A549 (cell line): Measurements from ENCODE around the gene TRMT61B. TPM values are rescaled to one million over a fixed set of nuclear protein-coding genes. Genes with fewer than 3 reads are reported as not detected.

Source experiments
- ATAC-seq, 2 experiments: fragments of 200-7000 bp in 1 of 2; fragments of >200 bp in 1 of 2; cut with Nextera tagmentation in 1 of 2; cut with Tn5 transposase in 1 of 2; 3 replicates each; pipeline versions ENCODE4 v1.8.0 to v1.9.1; 2018 to 2020; ENCODE audit warnings: mild to moderate bottlenecking in 1 of 2, moderate library complexity in 1 of 2
- CTCF ChIA-PET: fragments of 300-600 bp; sonication (Branson Sonifier 250); formaldehyde crosslinking; extraction: SDS; loops from one replicate; lab custom pipeline; 2021; ENCODE audit warnings: antibody characterized with exemption, inconsistent platforms; lab: Yijun Ruan, JAX
- POLR2A ChIA-PET: fragments of 350-600 bp; formaldehyde crosslinking; extraction: SDS; loops from one replicate; lab custom pipeline; 2021; ENCODE audit warnings: antibody characterized with exemption, inconsistent platforms; lab: Yijun Ruan, JAX
- DNase-seq, 2 experiments: peaks; one replicate each; pipeline versions ENCODE4 v3.0.0 to v3.0.0-alpha.2; 2011 to 2016; ENCODE audit warnings: low read depth in 1 of 2, low spot score in 1 of 2
- FAIRE-seq: peaks from 2 replicates; lab custom pipeline; 2011; peaks lifted over from hg19 to GRCh38; lab: Jason Lieb, UNC
- H3K27ac ChIP-seq, 2 experiments: fragments of >200 bp; sonication (Bioruptor Twin); formaldehyde crosslinking; 3 replicates each; pipeline ENCODE4 v1.5.1; 2016 to 2017
- H3K4me1 ChIP-seq: fragments of >200 bp; sonication (Bioruptor Twin); formaldehyde crosslinking; 3 replicates; pipeline ENCODE4 v1.6.1; 2016
- H3K4me2 ChIP-seq: fragments of >200 bp; sonication (Bioruptor Twin); formaldehyde crosslinking; 3 replicates; pipeline ENCODE4 v1.6.1; 2016
- H3K4me3 ChIP-seq: fragments of >200 bp; sonication (Bioruptor Twin); formaldehyde crosslinking; 3 replicates; pipeline ENCODE4 v1.5.1; 2016
- H3K9me3 ChIP-seq: fragments of >200 bp; sonication (Bioruptor Twin); formaldehyde crosslinking; 3 replicates; pipeline ENCODE4 v1.6.1; 2016
- CBX2 ChIP-seq: fragments of 200-600 bp; sonication (generic); IDR thresholded peaks from 2 replicates; pipeline ENCODE4 v1.6.1; 2016; ENCODE audit warnings: low read depth, mild to moderate bottlenecking, borderline replicate concordance
- CHD2 ChIP-seq: fragments of 150-350 bp; IDR thresholded peaks from 2 replicates; pipeline ENCODE4 v1.6.1; 2014; ENCODE audit warnings: low read length; ENCODE audit not compliant: partially characterized antibody
- E2F6 ChIP-seq: IDR thresholded peaks from 2 replicates; pipeline ENCODE4 v1.6.1; 2012; ENCODE audit warnings: low read depth, borderline replicate concordance
- EHMT2 ChIP-seq: fragments of 200-600 bp; sonication (generic); IDR thresholded peaks from 2 replicates; pipeline ENCODE4 v1.6.1; 2016; ENCODE audit warnings: antibody characterized with exemption, low read depth, mild to moderate bottlenecking, moderate library complexity
- EP300 ChIP-seq, 2 experiments: fragments of >200 bp; sonication (Bioruptor Twin); formaldehyde crosslinking; IDR thresholded peaks; 2 replicates in 1 of 2; 3 replicates in 1 of 2; pipeline ENCODE4 v1.6.1; 2016 to 2017
- ESRRA ChIP-seq: fragments of 150-350 bp; IDR thresholded peaks from 2 replicates; pipeline ENCODE4 v1.6.1; 2014; ENCODE audit warnings: mild to moderate bottlenecking, low read length, borderline replicate concordance
- FOXS1 ChIP-seq: fragments of 250-450 bp; sonication (Bioruptor Pico); IDR thresholded peaks from 2 replicates; pipeline ENCODE4 v1.5.0; 2020; ENCODE audit warnings: mild to moderate bottlenecking, moderate library complexity
- HDAC2 ChIP-seq: fragments of 200-600 bp; sonication (generic); IDR thresholded peaks from 2 replicates; pipeline ENCODE4 v1.6.1; 2016
- HEYL ChIP-seq: fragments of 250-450 bp; sonication (Bioruptor Pico); IDR thresholded peaks from 2 replicates; pipeline ENCODE4 v1.8.0; 2021; ENCODE audit warnings: mild to moderate bottlenecking, moderate library complexity
- HMGXB4 ChIP-seq: fragments of 250-450 bp; sonication (Bioruptor Pico); IDR thresholded peaks from 2 replicates; pipeline ENCODE4 v1.5.0; 2021; ENCODE audit warnings: mild to moderate bottlenecking, moderate library complexity, borderline replicate concordance
- HOXA7 ChIP-seq: fragments of 250-450 bp; sonication (Bioruptor Pico); IDR thresholded peaks from 2 replicates; pipeline ENCODE4 v1.5.0; 2020; ENCODE audit warnings: mild to moderate bottlenecking, moderate library complexity
- KDM1A ChIP-seq: fragments of 200-600 bp; sonication (generic); IDR thresholded peaks from 2 replicates; pipeline ENCODE4 v1.6.1; 2016; ENCODE audit warnings: low read depth, mild to moderate bottlenecking
- KDM5A ChIP-seq: fragments of 200-600 bp; sonication (generic); IDR thresholded peaks from 2 replicates; pipeline ENCODE4 v1.6.1; 2016; ENCODE audit warnings: antibody characterized with exemption, mild to moderate bottlenecking
- MAFK ChIP-seq: fragments of 450-650 bp; IDR thresholded peaks from 2 replicates; pipeline ENCODE4 v1.6.1; 2014; ENCODE audit not compliant: partially characterized antibody
- NR3C1 ChIP-seq: fragments of >200 bp; sonication (Bioruptor Twin); formaldehyde crosslinking; IDR thresholded peaks from 3 replicates; pipeline ENCODE4 v1.6.1; 2017
- POLR2A ChIP-seq: IDR thresholded peaks from 2 replicates; pipeline ENCODE4 v1.6.1; 2012; ENCODE audit warnings: mild to moderate bottlenecking, low read length
- POLR2AphosphoS2 ChIP-seq: conservative IDR thresholded peaks from 2 replicates; pipeline ENCODE4 v1.6.1; 2012; ENCODE audit warnings: low read length, improper control_type of control experiment, inconsistent platforms
- REST ChIP-seq: fragments of 200-600 bp; sonication (generic); IDR thresholded peaks from 2 replicates; pipeline ENCODE4 v1.6.1; 2016; ENCODE audit warnings: antibody characterized with exemption, mild to moderate bottlenecking, moderate library complexity
- RNF2 ChIP-seq: fragments of 200-600 bp; sonication (generic); IDR thresholded peaks from 2 replicates; pipeline ENCODE4 v1.6.1; 2016; ENCODE audit warnings: low read depth, mild to moderate bottlenecking, antibody characterized with exemption, moderate library complexity, borderline replicate concordance
- SMC3 ChIP-seq: fragments of >200 bp; sonication (Bioruptor Twin); formaldehyde crosslinking; IDR thresholded peaks from 3 replicates; pipeline ENCODE4 v1.6.1; 2018; ENCODE audit warnings: inconsistent platforms
- TFCP2L1 ChIP-seq: fragments of 250-450 bp; sonication (Bioruptor Pico); IDR thresholded peaks from 2 replicates; pipeline ENCODE4 v1.5.0; 2021; ENCODE audit warnings: mild to moderate bottlenecking
- TP53 ChIP-seq: fragments of 250-450 bp; sonication (Bioruptor Pico); IDR thresholded peaks from 2 replicates; pipeline ENCODE4 v1.5.0; 2021; ENCODE audit warnings: mild to moderate bottlenecking, moderate library complexity
- ZC3H11A ChIP-seq: fragments of 450-650 bp; IDR thresholded peaks from 2 replicates; pipeline ENCODE4 v1.6.1; 2014; ENCODE audit warnings: antibody characterized with exemption, mild to moderate bottlenecking
- WGBS: methylation state at CpG from one replicate; pipeline ENCODE4 v1.1.6; 2017; ENCODE audit errors: missing lambda C conversion rate; 5-methylcytosine and 5-hydroxymethylcytosine counted together
- polyA plus RNA-seq, 4 experiments: library from polyadenylated mRNA; depleted of rRNA in 3 of 4; stranded (reverse); fragments of >200 nt; fragmentation: RNase III in 1 of 4; extraction: RNeasy Plus Mini Kit Qiagen cat#74134 plus additional on column Dnase treatment in 1 of 4; gene quantifications; 2 replicates in 3 of 4; 3 replicates in 1 of 4; pipeline ENCODE4 v1.2.3, GENCODE V29; 2011 to 2017
- TF ChIP-seq, protein P1 (sequence below): fragments of >200 bp; sonication (Bioruptor Twin); formaldehyde crosslinking; IDR thresholded peaks from 2 replicates; pipeline ENCODE4 v1.6.1; 2016
- TF ChIP-seq, protein P2 (sequence below): fragments of >200 bp; sonication (Bioruptor Twin); formaldehyde crosslinking; IDR thresholded peaks from 3 replicates; pipeline ENCODE4 v1.6.1; 2016
- TF ChIP-seq, protein P3 (sequence below): fragments of 150-350 bp; IDR thresholded peaks from 2 replicates; pipeline ENCODE4 v1.6.1; 2014; ENCODE audit warnings: low read depth, mild to moderate bottlenecking, low read length

Gene TRMT61B
- polyA plus RNA-seq, 2 of the 4 experiments (the other 2 are of a cell fraction), result 21.6 to 38.6 TPM

DNA sequence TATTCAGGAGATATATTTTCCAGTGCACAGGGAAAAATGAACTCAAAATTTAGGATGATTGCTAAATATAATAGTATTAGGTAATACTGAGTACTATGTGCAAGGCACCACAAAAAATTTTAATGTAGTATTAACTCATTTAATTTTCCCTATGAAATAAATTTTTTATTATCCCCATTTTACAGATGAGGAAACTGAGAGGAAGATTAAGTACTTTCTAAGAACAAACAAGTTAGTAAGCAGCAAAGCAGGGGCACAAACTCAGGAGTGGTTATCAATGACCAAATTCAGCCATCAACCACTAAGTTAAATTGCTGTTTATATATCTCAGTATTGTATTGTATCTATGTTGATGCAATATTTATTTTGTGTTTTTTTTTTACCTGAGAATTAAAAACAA, 45.2 kb downstream of the TRMT61B start:
- Histone ChIP-seq H3K4me2 (no peak overlapping the region), H3K9me3 (no peaks in the 10 kb centered on the region), H3K4me3 (no peak overlapping the region), H3K4me1 (no peaks in the 10 kb centered on the region), H3K27ac (no peak overlapping the region)
- no peak for FAIRE-seq
- no peak for TF ChIP-seq SMC3
- TF ChIP-seq RNF2, result no peak
- no peak for TF ChIP-seq HMGXB4 (CRISPR knock-in tag)
- no peak for TF ChIP-seq E2F6
- TF ChIP-seq ESRRA, result no peak
- TF ChIP-seq KDM1A, result no peak
- no peak for TF ChIP-seq HOXA7 (CRISPR knock-in tag)
- no peak for TF ChIP-seq HEYL (CRISPR knock-in tag)
- TF ChIP-seq, protein P1, sequence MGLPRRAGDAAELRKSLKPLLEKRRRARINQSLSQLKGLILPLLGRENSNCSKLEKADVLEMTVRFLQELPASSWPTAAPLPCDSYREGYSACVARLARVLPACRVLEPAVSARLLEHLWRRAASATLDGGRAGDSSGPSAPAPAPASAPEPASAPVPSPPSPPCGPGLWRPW, result no peak
- TF ChIP-seq EHMT2, result no peak
- no peak for TF ChIP-seq NR3C1
- TF ChIP-seq HDAC2, result no peak
- TF ChIP-seq CBX2, result no peak
- no peak for TF ChIP-seq TFCP2L1 (CRISPR knock-in tag)
- DNase-seq, result no peak
- no peak for ATAC-seq
- ChIA-PET CTCF (interaction anchor here (0.6 to 1.6 kb wide), 4 partner anchors 11 to 259 kb away, joined by 3 to 7 read pairs (median 4); no protein-coding TSS in a partner anchor), POLR2A (no interaction called here)

- Histone ChIP-seq H3K4me1 (no peaks in the 10 kb centered on the region), H3K9me3 (no peaks in the 10 kb centered on the region), H3K4me2 (no peak overlapping the region), H3K27ac (no peak overlapping the region), H3K4me3 (no peak overlapping the region)
- ChIA-PET POLR2A (no interaction called here), CTCF (interaction anchor here (0.9 kb wide), 1 partner anchor 11 kb away, joined by 3 read pairs; no protein-coding TSS in a partner anchor)
- TF ChIP-seq POLR2A, result no peak
- no peak for TF ChIP-seq HMGXB4 (CRISPR knock-in tag)
- TF ChIP-seq, protein P2, sequence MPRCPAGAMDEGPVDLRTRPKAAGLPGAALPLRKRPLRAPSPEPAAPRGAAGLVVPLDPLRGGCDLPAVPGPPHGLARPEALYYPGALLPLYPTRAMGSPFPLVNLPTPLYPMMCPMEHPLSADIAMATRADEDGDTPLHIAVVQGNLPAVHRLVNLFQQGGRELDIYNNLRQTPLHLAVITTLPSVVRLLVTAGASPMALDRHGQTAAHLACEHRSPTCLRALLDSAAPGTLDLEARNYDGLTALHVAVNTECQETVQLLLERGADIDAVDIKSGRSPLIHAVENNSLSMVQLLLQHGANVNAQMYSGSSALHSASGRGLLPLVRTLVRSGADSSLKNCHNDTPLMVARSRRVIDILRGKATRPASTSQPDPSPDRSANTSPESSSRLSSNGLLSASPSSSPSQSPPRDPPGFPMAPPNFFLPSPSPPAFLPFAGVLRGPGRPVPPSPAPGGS, result no peak
- no peak for TF ChIP-seq ESRRA
- TF ChIP-seq TP53, result no peak
- no peak for TF ChIP-seq ZC3H11A
- no peak for TF ChIP-seq KDM5A
- TF ChIP-seq REST, result no peak
- no peak for TF ChIP-seq FOXS1 (CRISPR knock-in tag)
- no peak for TF ChIP-seq KDM1A
- TF ChIP-seq HDAC2, result no peak
- no peak for TF ChIP-seq EP300 (IDR thresholded peaks at IDR 0.05)
- TF ChIP-seq POLR2AphosphoS2, result no peak
- TF ChIP-seq SMC3, result no peak
- TF ChIP-seq MAFK, result no peak
- TF ChIP-seq, protein P3, sequence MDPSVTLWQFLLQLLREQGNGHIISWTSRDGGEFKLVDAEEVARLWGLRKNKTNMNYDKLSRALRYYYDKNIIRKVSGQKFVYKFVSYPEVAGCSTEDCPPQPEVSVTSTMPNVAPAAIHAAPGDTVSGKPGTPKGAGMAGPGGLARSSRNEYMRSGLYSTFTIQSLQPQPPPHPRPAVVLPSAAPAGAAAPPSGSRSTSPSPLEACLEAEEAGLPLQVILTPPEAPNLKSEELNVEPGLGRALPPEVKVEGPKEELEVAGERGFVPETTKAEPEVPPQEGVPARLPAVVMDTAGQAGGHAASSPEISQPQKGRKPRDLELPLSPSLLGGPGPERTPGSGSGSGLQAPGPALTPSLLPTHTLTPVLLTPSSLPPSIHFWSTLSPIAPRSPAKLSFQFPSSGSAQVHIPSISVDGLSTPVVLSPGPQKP, result no peak
- no peak for TF ChIP-seq NR3C1
- no peak for TF ChIP-seq CHD2
- WGBS, result 95% methylated on average over 2 of the region's 2 CpGs
- no peak for FAIRE-seq
- DNase-seq, result no peak
- peak in 1 of 2 experiments; percentile 54; a peak in 2 of 6 replicates for ATAC-seq
Observed at GRCh38 chr2:28824207-28824606, 45.9 kb downstream of the TRMT61B start.
